ENCODE data around the gene CYGB.

- TF ChIP-seq CTCF (IDR thresholded peaks at IDR 0.05) (no peak), POLR2A (IDR thresholded peaks at IDR 0.05) (no peak)
Observed at GRCh38 chr17:76532072-76532651, 5.3 kb downstream of the CYGB start.

Data from adrenal gland (tissue), 5 donors.